ENCODE data around the gene USP48. TPM values are rescaled to one million over a fixed set of nuclear protein-coding genes. Genes with fewer than 3 reads are reported as not detected.

USP48 gene
- total and polyA plus RNA-seq, 2 of the 13 experiments (the other 11 are each of a cell fraction or from before 2014, with no cell fraction given) = 30.4 to 30.7 TPM

DNA sequence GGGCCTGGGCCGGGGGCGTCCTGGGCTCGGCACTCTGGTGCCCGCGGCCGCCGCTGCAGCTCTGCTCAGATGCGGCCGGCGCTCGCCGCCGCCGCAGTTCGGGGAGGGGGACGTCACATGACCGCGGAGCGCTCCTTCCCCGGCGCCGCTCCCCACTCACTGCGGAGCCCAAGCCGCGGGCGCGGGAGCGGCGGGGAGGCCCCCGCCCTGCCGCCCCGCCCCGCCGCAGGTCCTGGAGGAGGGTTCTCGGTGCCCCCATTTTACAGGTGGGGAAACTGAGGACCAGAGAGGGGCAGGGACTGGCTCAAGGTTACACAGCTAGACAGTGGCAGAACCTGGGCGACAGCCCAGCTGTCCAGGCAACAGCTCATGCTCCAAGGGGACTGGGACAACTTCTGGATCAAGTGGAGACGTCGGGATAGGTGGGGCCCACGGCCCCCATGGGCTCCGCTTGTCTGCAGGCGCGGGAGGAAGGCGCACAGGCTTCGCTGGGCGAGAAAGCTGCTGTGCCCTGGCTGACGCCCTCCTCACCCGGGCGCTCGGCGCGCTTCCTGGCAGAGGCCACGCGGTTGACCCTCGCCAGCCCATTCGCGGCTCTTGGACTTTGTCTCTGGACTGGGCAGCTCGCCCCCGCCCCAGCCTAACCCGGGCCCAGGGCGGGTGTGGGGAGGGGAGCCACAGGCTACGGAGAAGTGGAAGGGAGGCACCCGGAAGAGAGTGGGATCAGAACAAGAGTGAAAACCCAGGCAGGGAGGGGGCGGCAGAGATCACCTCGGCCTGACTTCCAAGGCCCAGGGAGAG is 113.5 kb downstream of the USP48 start, which contains the start of gene RAP1GAP (continued):
- TF ChIP-seq TEF (CRISPR knock-in tag; IDR thresholded peaks at IDR 0.05) (no peak), ZNF34 (CRISPR knock-in tag; IDR thresholded peaks at IDR 0.05; ENCODE audit: borderline replicate concordance) (0 out of 2 replicates have a peak, but pooled peaks have one; percentile 53), GPN1 (CRISPR knock-in tag; IDR thresholded peaks at IDR 0.05; ENCODE audit: borderline replicate concordance) (no peak), TGIF2 (CRISPR knock-in tag; IDR thresholded peaks at IDR 0.05) (no peak), ZKSCAN8 (CRISPR knock-in tag; IDR thresholded peaks at IDR 0.05; ENCODE audit: borderline replicate concordance) (peak; percentile 81; the same call in 1 of the 2 replicates), ZNF75D (CRISPR knock-in tag; IDR thresholded peaks at IDR 0.05; ENCODE audit: borderline replicate concordance) (no peak), ZNF225 (CRISPR knock-in tag; IDR thresholded peaks at IDR 0.05) (0 out of 2 replicates have a peak, but pooled peaks have one; percentile 66), TEAD2 (CRISPR knock-in tag; IDR thresholded peaks at IDR 0.05) (no peak), ZNF614 (CRISPR knock-in tag; IDR thresholded peaks at IDR 0.05; ENCODE audit: borderline replicate concordance) (peak; percentile 75; the same call in 1 of the 2 replicates), NFIC (IDR thresholded peaks at IDR 0.05; ENCODE audit: low read length) (no peak), SIX1 (CRISPR knock-in tag; IDR thresholded peaks at IDR 0.05; ENCODE audit: borderline replicate concordance) (peak; percentile 43; the same call in 1 of the 2 replicates), CBFB (CRISPR knock-in tag; IDR thresholded peaks at IDR 0.05) (peak; percentile 34; the same call in 1 of the 2 replicates), CC2D1A (CRISPR knock-in tag; IDR thresholded peaks at IDR 0.05) (no peak), KMT2A (CRISPR knock-in tag; IDR thresholded peaks at IDR 0.05) (peak; percentile 45), ZNF552 (CRISPR knock-in tag; IDR thresholded peaks at IDR 0.05; ENCODE audit: borderline replicate concordance) (peak; percentile 87), ZNF839 (CRISPR knock-in tag; IDR thresholded peaks at IDR 0.05; ENCODE audit: borderline replicate concordance) (no peak), RFXAP (CRISPR knock-in tag; IDR thresholded peaks at IDR 0.05; ENCODE audit: borderline replicate concordance) (no peak), ZFY (CRISPR knock-in tag; IDR thresholded peaks at IDR 0.05) (peak; percentile 60), ZBTB26 (CRISPR knock-in tag; IDR thresholded peaks at IDR 0.05; ENCODE audit: borderline replicate concordance) (no peak; the same call in 1 of the 2 replicates)
- TF ChIP-seq, protein P1, sequence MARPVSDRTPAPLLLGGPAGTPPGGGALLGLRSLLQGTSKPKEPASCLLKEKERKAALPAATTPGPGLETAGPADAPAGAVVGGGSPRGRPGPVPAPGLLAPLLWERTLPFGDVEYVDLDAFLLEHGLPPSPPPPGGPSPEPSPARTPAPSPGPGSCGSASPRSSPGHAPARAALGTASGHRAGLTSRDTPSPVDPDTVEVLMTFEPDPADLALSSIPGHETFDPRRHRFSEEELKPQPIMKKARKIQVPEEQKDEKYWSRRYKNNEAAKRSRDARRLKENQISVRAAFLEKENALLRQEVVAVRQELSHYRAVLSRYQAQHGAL (CRISPR knock-in tag; IDR thresholded peaks at IDR 0.05; ENCODE audit: not compliant biosample characterization) = no peak
- TF ChIP-seq, protein P2, sequence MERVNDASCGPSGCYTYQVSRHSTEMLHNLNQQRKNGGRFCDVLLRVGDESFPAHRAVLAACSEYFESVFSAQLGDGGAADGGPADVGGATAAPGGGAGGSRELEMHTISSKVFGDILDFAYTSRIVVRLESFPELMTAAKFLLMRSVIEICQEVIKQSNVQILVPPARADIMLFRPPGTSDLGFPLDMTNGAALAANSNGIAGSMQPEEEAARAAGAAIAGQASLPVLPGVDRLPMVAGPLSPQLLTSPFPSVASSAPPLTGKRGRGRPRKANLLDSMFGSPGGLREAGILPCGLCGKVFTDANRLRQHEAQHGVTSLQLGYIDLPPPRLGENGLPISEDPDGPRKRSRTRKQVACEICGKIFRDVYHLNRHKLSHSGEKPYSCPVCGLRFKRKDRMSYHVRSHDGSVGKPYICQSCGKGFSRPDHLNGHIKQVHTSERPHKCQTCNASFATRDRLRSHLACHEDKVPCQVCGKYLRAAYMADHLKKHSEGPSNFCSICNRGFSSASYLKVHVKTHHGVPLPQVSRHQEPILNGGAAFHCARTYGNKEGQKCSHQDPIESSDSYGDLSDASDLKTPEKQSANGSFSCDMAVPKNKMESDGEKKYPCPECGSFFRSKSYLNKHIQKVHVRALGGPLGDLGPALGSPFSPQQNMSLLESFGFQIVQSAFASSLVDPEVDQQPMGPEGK (CRISPR knock-in tag; IDR thresholded peaks at IDR 0.05) = peak; percentile 96
- TF ChIP-seq, protein P3, sequence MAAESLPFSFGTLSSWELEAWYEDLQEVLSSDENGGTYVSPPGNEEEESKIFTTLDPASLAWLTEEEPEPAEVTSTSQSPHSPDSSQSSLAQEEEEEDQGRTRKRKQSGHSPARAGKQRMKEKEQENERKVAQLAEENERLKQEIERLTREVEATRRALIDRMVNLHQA (CRISPR knock-in tag; IDR thresholded peaks at IDR 0.05) = no peak
- TF ChIP-seq, protein P4, sequence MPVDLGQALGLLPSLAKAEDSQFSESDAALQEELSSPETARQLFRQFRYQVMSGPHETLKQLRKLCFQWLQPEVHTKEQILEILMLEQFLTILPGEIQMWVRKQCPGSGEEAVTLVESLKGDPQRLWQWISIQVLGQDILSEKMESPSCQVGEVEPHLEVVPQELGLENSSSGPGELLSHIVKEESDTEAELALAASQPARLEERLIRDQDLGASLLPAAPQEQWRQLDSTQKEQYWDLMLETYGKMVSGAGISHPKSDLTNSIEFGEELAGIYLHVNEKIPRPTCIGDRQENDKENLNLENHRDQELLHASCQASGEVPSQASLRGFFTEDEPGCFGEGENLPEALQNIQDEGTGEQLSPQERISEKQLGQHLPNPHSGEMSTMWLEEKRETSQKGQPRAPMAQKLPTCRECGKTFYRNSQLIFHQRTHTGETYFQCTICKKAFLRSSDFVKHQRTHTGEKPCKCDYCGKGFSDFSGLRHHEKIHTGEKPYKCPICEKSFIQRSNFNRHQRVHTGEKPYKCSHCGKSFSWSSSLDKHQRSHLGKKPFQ (CRISPR knock-in tag; IDR thresholded peaks at IDR 0.05; ENCODE audit: insufficient replicate concordance) = no peak
